ENCODE measurements around the gene PGLYRP4. TPM values are rescaled to one million over a fixed set of nuclear protein-coding genes. Genes with fewer than 3 reads are reported as not detected.

Gene PGLYRP4
- not detected for total RNA-seq
- polyA plus RNA-seq = not detected

GRCh38 chr1:153348511-153349362, at the start of gene PGLYRP4:
PGLYRP4 (minus strand) TSS chr1:153348841; CDS start chr1:153347932, 909 bp downstream.
- H3K9me3 ChIP-seq (ENCODE audit: control insufficient read depth in 4 of 4, low read length in 3 of 4) = no peaks in the 10 kb centered on the region
- TF ChIP-seq NR2F2 (IDR thresholded peaks at IDR 0.05) (no peak), HNF4A (conservative IDR thresholded peaks at IDR 0.05) (no peak), TAF1 (conservative IDR thresholded peaks at IDR 0.05) (no peak), ATF3 (IDR thresholded peaks at IDR 0.05) (no peak), FOXA2 (IDR thresholded peaks at IDR 0.05) (no peak), GABPA (IDR thresholded peaks at IDR 0.05 in 1 of 2, conservative IDR thresholded peaks at IDR 0.05 in 1 of 2) (no peak), ZBTB33 (IDR thresholded peaks at IDR 0.05) (no peak), HNF4G (IDR thresholded peaks at IDR 0.05) (no peak), RAD21 (IDR thresholded peaks at IDR 0.05) (no peak)
- TF ChIP-seq, protein P1, sequence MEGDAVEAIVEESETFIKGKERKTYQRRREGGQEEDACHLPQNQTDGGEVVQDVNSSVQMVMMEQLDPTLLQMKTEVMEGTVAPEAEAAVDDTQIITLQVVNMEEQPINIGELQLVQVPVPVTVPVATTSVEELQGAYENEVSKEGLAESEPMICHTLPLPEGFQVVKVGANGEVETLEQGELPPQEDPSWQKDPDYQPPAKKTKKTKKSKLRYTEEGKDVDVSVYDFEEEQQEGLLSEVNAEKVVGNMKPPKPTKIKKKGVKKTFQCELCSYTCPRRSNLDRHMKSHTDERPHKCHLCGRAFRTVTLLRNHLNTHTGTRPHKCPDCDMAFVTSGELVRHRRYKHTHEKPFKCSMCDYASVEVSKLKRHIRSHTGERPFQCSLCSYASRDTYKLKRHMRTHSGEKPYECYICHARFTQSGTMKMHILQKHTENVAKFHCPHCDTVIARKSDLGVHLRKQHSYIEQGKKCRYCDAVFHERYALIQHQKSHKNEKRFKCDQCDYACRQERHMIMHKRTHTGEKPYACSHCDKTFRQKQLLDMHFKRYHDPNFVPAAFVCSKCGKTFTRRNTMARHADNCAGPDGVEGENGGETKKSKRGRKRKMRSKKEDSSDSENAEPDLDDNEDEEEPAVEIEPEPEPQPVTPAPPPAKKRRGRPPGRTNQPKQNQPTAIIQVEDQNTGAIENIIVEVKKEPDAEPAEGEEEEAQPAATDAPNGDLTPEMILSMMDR (IDR thresholded peaks at IDR 0.05; ENCODE audit: low read depth, low read length, missing input control) = no peak
- H3K4me3 ChIP-seq (ENCODE audit: low read depth in 1 of 3, low read length in 3 of 3) = no peak within 1 kb of the TSS
- peak; percentile 24 for DNase-seq (ENCODE audit: low spot score)
- 54% methylated on average over 10 of the region's 10 CpGs for WGBS
- H3K27ac ChIP-seq (ENCODE audit: low read depth in 1 of 2, low read length in 2 of 2) = no peak within 1 kb of the TSS
- no peak within 1 kb of the TSS for H3K9ac ChIP-seq (ENCODE audit: low read depth in 1 of 2, low read length in 2 of 2)
- H3K27me3 ChIP-seq (ENCODE audit: control insufficient read depth in 4 of 4, insufficient read depth in 4 of 4, low read length in 3 of 4) = peaks cover 0 to 12% (median 2%) of the 10 kb centered on the region in 4 donors
- no peaks in the 10 kb centered on the region for H3K4me1 ChIP-seq (ENCODE audit: control insufficient read depth in 4 of 4, insufficient read depth in 4 of 4, low read length in 3 of 4)
- H3K36me3 ChIP-seq (ENCODE audit: control insufficient read depth in 4 of 4, insufficient read depth in 3 of 4, low read depth in 1 of 4, low read length in 3 of 4) = no peaks in the 10 kb centered on the region

- no peak overlapping the region for H3K4me3 ChIP-seq (ENCODE audit: low read depth in 1 of 3, low read length in 3 of 3)
- no peak overlapping the region for H3K9ac ChIP-seq (ENCODE audit: low read depth in 1 of 2, low read length in 2 of 2)
- peak; percentile 23 for DNase-seq (ENCODE audit: low spot score)
- WGBS = 79% methylated on average over 6 of the region's 6 CpGs
- TF ChIP-seq GABPA (IDR thresholded peaks at IDR 0.05 in 1 of 2, conservative IDR thresholded peaks at IDR 0.05 in 1 of 2) = no peak
- no peak for TF ChIP-seq RAD21 (IDR thresholded peaks at IDR 0.05)
- H3K36me3 ChIP-seq (ENCODE audit: control insufficient read depth in 4 of 4, insufficient read depth in 3 of 4, low read depth in 1 of 4, low read length in 3 of 4) = no peaks in the 10 kb centered on the region
- no peaks in the 10 kb centered on the region for H3K4me1 ChIP-seq (ENCODE audit: control insufficient read depth in 4 of 4, insufficient read depth in 4 of 4, low read length in 3 of 4)
- H3K9me3 ChIP-seq (ENCODE audit: control insufficient read depth in 4 of 4, low read length in 3 of 4) = no peaks in the 10 kb centered on the region
- no peak overlapping the region for H3K27ac ChIP-seq (ENCODE audit: low read depth in 1 of 2, low read length in 2 of 2)
- H3K27me3 ChIP-seq (ENCODE audit: control insufficient read depth in 4 of 4, insufficient read depth in 4 of 4, low read length in 3 of 4) = peaks cover 0 to 5% (median 0%) of the 10 kb centered on the region in 4 donors
These were observed 49.4 kb upstream of the PGLYRP4 start for GRCh38 chr1:153397924-153398651.

All from liver (tissue), 9 donors.